Stimulated activated CD8-positive, alpha-beta memory T cell treated with anti-CD3 and anti-CD28 coated beads, Interleukin-12 subunit alpha, Interleukin-12 subunit beta, amount 100 ng/mL, for 1 hour (primary cell): ENCODE data around the gene RPS28.
"Not testable (repeated sequence)": the region's sequence is repeated elsewhere in the genome, so short reads cannot be mapped to it uniquely, and the experiment has no call there.

Source experiments
- DNase-seq: peaks from one replicate; pipeline ENCODE4 v3.0.0-alpha.2; 2020; ENCODE audit warnings: low read depth

Gene RPS28

DNA sequence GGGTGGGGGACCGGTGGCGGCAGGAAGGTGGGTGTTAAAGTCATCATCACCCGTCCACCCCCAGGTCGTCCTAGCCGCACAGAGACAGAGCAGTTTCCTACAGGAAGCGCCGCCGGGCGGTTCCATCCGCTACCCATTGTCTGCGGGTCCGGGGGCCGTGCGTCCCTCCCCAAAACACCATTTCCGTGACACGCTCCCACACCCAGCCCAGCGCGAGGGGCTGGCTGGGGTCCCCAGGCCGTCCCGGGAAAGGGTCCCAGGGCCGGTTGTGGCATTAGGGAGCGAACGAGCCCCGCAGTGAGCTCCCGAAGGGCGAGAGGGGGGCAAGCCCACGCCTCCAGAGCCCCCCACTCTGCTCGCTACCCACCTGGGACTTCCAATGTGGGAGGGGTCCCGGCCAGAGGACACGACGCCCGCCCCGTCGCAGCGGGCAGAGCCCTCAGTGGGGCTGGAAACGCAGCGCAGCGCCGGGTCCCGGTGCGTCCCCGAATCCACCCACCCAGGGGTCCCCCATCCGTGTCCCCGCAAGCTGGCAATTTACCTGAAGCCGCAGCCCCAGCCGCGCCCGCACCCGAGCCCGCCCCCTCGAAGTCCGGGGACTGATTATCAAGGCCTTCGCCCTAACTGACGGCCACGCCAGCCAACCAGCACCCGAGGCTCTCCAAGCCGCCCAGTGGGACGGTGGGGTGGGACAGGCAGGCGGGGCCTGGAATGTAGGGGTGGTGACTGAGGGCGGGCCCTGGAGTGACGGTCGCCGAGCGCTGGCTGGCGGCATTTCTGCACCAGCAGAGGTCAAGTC, 21.6 kb downstream of the RPS28 start, which contains the start of gene KANK3:
Gene KANK3 (minus strand): TSS at position 579 of the 799 bp plus-strand sequence. CDS start 5,434 bp downstream, outside the sequence.
- peak; percentile 85 for DNase-seq

DNA sequence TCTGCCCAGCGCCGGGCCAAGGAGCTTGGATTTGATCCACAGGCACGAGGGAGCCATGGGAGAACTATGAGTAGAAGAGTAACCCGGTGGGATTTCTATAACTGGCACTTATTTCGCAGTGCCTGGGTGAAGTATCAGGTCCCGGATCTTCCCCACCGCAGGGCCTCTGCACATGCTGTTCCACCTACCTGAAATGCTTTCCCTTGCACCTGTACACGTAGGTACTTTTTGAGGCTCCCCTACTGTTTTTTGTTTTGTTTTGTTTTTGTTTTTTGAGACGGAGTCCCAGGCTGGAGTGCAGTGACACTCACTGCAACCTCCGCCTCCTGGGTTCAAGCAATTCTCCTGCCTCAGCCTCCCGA, 22.2 kb downstream of the RPS28 start:
- no peak for DNase-seq

DNA sequence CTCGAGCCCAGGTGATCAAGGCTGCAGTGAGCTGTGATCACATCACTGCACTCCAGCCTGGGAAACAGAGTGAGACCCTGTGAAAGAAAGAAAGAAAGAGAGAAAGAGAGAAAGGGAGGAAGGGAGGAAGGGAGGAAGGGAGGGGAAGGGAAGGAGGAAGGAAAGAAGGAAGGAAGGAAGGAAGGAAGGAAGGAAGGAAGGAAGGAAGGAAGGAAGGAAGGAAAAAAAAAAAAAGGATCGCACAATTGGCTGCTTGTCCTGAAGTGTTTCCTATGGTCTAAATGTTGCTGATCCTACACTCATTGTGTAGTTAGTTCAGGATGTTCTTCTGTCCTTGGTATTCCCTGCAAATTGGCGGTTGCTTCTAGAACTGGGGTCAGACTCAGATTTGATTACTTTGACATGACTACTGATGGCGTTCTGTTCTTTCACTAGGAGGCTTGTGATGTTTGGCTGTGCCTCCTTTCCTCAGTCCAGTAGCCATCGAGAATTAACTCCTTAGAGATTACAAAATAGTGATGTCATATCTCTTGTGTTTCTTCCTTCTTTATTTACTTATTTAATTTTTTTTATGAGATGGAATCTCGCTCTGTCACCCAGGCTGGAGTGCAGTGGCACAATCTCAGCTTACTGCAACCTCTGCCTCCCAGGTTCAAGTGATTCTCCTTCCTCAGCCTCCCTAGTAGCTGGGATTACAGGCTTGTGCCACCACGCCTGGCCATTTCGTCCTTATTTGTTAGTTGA, 28.5 kb downstream of the RPS28 start:
- not testable (repeated sequence) for DNase-seq

DNA sequence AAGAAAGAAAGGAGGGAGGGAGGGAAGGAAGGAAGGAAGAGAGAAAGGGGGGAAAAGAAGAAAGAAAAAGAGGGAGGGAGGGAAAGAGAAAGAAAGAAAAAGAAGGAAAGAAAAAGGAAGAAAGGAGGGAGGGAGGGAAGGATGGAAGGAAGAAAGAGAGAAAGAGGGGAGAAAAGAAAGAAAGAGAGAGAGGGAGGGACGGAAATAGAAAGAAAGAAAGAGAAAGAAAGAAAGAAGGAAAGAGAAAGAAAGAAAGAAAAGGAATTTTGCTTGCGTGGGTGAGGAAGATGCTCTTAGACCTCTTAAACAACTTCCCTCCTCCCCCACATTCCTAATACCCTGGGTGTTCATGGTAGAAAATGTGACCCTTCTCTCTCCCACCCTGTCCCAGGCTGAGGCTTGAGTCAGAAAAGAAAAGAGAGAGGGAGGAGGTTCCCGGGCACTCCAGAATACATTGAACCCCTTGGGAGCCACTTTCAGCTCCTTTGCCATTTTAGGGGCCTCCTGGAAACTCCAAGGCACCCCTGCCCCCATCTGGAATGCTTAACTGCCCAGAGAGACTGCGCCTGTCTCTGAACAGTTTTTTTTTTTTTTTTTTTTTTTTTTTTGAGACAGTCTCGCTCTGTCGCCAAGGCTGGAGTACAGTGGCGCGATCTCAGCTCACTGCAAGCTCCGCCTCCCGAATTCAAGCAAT, 31.0 kb downstream of the RPS28 start:
- no peak for DNase-seq

DNA sequence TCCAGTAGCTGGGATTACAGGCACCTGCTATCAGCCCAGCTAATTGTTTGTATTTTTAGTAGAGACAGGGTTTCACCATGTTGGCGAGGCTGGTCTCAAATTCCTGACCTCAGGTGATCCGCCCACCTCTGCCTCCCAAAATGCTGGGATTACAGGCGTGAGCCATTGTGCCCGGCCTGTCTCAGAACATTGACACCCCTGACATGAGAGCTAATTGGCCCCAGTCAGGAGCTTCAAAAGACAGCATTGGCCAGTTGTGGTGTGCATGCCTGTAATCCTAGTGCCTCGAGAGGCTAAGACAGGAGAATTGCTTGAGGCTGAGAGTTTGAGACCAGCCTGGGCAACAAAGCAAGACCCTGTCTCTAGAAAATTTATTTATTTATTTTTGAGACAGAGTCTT, 31.5 kb downstream of the RPS28 start:
- DNase-seq = not testable (repeated sequence)

DNA sequence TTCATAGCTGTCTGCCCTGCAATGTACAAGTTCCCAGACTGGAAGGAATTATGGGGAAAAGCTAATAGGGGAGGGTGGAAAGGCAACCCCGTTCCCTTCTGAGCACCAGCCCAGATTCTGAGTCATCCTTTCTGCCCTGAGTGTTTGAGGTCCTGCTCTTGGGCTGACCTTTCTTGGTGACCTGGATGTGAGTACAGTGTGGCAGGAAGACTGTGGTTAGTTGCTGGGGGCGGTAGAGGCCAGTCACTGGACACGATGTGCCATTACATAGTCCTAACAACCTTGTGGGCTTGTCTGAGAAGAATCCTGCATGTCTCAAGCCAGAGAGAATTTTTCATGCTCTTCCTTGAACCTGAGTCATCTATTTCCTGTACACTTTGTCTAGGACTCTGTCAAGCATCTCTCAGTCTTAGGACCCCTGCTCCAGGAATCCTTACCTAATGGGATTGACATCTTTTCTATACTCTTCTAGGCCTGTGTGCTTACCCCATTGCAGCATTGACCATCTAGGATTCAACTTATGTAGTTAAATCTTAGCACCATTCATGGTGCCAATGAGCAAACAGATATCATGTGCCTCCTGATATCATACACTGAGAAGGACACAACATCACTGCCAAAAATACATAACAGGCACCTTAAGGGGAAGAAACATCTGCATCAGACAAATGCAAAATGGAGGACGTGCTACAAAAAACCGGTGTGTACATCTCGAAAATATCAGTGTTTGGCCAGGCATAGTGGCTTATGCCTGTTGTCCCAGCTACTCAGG, 34.5 kb downstream of the RPS28 start:
- no peak for DNase-seq

DNA sequence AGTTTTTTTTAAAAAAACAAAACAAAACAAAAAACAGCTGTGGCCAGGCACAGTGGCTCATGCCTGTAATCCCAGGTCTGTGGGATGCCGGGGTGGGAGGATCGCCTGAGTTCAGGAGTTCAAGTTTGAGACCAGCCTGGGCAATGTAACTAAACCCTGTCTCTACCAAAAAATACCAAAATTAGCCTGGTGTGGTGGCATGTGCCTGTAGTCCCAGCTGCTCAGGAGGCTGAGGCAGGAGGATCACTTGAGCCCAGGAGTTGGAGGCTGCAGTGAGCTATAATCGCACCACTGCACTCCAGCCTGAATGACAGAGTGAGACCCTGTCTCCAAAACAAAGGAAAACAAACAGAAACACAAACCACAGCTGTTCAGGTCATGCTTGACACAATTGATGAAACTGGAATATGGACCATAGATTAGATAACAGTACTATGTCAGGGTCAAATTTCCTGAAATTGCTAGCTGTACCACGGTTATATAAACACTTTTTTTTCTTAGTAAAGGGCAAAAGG, 35.8 kb downstream of the RPS28 start:
- no peak for DNase-seq

DNA sequence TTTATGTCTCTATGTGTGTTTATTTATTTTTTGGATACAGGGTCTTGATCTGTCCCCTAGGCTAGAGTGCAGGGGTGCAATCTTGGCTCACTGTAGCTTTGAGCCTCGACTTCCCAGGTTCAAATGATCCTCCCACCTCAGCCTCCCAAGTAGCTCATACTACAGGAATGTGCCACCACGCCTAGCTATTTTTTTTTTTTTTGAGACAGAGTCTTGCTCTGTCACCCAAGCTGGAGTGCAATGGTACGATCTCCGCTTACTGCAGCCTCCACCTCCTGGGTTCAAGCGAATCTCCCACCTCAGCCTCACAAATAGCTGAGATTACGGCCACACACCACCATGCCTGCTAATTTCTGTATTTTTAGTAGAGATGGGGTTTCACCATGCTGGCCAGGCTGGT, 37.7 kb downstream of the RPS28 start:
- DNase-seq = no peak

DNA sequence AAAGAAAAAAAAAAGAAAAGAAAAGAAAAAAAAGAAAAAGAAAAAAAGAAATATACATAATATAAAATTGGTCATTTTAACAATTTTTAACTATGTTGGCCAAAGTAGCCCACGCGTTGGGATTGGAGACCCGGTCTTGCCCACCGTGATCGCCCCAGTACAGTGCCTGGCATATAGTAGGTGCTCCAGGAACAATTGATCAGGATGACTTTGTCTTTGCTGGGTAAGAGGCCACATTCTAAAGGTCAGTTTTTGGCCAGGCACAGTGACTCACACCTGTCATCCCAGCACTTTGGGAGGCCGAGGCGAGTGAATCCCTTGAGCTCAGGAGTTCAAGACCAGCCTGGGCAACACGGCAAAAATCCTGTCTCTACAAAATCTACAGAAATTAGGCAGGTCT, 38.9 kb downstream of the RPS28 start:
- DNase-seq = no peak

DNA sequence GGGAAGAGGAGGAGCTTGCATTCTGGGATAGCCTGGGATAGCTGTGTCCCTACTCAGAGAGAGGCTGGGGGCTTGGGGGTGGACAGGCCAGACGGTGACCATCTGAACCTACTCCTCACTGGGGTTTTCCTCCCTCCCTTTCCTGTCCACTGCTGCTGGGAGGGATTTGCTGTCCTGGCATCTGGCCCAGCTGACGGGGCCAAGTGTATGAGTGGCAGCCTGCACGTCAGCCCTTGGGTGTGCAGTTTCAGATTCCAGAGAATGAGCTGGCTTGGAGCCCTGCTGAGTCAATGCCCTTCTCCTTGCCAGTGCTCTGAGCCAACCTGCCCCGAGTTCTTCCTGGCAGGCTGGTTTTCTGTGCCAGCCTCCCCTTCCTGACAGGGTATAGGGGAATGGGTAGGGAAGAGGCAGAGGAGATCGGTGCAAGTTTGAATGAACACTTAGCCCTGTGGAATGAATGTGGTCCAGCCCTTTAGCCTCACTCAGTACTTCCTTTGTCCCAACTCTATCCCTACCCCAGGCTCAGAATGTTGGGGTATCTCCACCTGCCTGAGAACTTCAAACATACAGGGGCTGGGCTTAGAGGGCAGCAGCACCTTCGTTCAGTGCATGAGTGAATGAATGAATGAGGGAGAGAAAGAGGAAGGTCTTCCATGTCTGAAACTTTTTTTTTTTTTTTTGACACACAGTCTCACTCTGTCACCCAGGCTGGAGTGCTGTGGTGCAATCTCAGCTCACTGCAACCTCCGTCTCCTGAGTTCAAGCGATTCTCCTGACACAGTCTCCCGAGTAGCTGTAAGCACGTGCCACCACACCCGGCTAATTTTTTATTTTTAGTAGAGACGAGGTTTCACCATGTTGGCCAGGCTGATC, 40.9 kb downstream of the RPS28 start:
- no peak for DNase-seq

DNA sequence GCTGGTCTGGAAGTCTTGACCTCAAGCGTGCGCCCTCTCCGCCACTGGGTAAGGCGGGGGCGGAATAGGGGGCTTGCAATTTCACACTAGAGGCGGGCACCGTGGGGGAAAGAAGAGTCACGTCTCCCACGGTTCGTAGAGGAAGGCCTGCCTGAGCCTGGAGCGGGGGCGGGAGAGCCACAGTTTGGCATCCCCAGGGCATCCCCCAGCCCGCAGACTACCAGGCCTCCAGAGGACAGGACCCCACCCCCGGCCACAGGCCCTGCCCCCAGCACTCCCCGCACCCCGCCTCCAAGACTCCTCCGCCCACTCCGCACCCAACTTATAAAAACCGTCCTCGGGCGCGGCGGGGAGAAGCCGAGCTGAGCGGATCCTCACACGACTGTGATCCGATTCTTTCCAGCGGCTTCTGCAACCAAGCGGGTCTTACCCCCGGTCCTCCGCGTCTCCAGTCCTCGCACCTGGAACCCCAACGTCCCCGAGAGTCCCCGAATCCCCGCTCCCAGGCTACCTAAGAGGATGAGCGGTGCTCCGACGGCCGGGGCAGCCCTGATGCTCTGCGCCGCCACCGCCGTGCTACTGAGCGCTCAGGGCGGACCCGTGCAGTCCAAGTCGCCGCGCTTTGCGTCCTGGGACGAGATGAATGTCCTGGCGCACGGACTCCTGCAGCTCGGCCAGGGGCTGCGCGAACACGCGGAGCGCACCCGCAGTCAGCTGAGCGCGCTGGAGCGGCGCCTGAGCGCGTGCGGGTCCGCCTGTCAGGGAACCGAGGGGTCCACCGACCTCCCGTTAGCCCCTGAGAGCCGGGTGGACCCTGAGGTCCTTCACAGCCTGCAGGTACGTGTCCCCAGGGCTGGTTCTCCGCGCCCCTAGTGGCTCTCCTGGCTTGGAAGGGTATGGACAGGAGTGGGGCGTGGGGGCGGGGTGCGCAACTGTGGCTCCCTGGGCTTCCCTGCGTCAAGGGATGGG, 42.8 kb downstream of the RPS28 start, which contains the start of gene ANGPTL4:
Gene ANGPTL4 (plus strand): TSS at position 353 of the 969 bp plus-strand sequence. CDS start 167 bp downstream, at position 520.
- DNase-seq = no peak

DNA sequence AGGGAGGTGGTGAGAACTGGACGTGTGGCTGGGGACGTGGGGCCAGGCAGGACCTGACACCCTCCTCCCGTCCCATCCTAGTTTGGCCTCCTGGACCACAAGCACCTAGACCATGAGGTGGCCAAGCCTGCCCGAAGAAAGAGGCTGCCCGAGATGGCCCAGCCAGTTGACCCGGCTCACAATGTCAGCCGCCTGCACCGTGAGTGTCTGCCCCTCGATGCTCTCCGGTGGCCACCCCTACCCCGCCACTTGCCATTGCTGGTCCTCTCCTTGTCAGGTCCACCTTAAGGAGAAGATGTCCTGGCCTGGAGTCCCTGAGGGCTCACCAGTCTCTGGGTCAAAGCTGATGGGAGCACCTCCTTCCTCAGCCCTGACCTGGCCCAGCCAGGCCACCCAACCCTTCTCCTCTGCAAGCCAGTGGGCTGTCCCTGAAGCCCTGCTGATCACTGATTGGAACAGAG, 44.9 kb downstream of the RPS28 start:
- no peak for DNase-seq

DNA sequence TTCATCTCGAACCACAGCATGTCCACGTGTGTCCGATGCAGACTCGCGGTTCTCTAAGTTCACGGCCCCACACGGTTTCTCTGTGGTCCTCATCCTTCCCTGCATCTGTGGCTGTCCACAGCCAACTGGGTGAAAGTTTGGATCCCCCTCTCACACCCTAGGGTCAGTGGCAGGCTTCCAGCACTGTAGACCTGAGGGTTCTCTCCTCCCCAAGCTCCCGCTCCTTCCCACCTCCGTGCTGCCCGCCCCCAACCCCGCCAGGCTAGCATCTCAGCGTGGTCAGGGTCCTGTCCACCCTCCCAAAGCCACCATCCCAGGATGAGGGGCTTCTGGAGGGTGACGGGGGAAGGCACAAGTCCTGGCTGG, 45.6 kb downstream of the RPS28 start:
- no peak for DNase-seq

DNA sequence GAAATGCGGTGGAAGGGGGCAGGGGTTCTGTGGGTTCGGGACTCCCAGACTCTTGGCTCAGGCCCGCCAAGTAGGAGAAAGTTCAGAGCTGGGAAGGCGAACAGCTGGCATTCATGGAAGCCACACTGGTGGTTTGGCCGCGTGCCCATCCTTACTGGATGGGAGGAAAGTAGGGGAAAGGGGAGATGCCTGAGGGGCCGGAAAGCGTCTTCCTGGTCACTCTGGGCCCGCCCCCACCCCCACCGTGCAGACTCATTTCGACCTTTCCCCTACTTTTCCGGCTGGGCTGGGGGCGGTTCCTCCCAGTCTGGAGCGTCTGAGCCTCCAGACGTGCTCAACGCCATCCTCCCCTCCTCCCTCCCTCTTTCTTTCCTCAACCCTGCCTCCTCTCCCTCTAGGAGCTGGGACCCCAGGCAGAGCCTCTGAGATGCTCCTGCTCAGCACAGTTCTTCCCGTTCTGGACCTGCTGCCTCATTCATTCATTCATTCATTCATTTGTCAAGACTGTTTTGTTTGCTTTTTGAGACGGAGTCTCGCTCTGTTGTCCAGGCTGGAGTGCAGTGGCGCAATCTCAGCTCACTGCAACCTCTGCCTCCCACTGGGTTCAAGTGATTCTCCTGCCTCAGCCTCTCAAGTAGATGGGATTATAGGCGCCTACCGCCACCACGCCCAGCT, 46.2 kb downstream of the RPS28 start:
- DNase-seq = no peak

DNA sequence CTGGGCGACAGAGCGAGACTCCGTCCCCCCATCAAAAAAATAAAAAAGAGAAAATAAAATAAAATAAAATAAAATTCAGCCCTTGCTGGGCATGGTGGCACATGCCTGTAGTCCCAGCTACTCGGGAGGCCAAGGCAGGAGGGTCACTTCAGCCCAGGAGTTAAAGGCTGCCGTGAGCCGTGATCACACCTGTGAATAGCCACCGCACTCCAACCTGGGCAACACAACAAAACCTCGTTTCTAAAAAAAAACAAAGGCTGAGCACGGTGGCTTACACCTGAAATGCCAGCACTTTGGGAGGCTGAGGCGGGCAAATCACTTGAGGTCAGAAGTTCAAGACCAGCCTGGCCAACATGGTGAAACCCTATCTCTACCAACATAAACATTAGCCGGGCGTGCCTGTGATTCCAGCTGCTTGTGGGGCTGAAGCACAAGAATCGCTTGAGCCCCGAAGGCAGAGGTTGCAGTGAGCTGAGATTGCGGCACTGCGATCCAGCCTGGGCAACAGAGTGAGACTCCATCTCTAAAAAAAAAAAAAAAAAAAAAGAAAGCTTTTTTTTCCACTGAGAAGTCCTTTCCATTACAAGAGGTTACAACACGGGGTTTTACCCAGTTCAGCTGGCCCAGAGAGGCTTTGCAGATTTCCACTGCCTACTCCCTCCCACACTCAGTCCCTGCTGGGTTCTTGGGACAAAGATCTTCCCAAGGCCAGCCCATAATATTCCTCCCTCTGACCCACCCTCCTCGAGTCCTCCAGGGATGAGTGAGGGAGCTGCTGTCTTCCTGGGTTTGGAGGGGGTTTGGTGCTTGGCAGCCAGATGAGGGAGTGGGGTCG, 49.1 kb downstream of the RPS28 start:
- DNase-seq = no peak

DNA sequence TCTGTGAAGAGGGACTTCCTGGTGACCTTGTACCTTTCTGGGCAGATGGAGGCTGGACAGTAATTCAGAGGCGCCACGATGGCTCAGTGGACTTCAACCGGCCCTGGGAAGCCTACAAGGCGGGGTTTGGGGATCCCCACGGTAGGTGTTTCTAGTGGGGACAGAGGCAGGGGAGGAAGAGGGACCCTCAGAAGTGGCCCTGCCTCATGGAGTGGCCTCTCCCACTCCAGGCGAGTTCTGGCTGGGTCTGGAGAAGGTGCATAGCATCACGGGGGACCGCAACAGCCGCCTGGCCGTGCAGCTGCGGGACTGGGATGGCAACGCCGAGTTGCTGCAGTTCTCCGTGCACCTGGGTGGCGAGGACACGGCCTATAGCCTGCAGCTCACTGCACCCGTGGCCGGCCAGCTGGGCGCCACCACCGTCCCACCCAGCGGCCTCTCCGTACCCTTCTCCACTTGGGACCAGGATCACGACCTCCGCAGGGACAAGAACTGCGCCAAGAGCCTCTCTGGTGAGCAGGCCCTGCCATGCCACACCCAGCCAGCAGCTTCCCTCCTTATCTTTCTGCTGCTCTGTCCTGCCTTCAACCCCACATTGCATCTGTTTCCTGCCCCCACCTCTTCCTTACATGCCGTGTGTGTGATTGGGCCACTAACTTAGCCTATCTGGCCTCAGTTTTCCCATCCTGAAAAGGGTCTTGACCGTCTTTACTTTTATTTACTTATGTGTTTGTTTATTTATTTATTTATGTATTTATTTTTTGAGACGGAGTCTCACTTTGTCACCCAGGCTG, 49.9 kb downstream of the RPS28 start:
- DNase-seq = no peak
